ENCODE data around the gene SNRPE. TPM values are rescaled to one million over a fixed set of nuclear protein-coding genes. Genes with fewer than 3 reads are reported as not detected.
A peak's percentile ranks its signal among the peaks of the same experiment; 100 is the strongest.

The SNRPE gene
- total and polyA plus RNA-seq, 4 donors, result 12.9 to 128 (median 36.4) TPM

DNA sequence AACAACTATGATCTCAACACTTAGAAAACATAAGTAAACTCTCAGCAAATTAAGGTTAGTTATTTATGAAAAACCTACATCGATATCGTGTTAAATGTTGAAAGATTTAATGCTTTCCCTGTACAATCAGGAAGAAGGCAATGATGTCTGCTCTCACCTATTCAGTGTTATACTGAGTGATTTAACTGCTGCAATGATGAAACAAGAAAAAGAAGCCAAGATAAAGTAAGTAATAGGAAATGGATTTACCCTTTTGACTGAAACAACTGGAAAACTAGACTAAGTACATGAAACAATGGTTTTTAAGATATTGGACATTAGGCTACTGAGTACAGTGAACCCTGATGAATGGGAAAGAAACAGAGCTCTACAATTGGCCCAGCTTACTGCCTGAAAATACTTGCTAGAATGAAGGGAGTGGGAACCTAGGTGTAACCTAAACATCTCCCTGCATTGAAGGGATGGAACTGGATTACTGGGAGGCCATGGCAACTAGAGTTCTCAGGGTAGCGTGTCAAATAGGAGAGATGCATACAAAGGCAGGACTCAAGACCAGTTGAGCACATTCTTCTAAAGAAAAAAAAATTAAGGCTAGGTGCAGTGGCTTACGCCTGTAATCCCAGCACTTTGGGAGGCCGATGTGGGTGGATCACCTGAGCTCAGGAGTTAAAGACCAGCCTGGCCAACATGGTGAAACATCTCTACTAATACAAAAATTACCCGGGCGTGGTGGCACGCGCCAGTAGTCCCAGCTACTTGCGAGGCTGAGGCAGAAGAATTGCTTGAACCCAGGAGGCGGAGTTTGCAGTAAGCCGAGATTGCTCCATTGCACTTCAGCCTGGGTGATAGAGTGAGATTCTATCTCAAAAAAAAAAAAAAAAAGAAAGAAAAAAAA, 37.3 kb downstream of the SNRPE start:
- peaks cover 0 to 6% (median 2%) of the 10 kb centered on the region in 4 donors for H3K9me3 ChIP-seq (ENCODE audit: control insufficient read depth in 4 of 4, low read length in 3 of 4)
- 60% methylated on average over 12 of the region's 12 CpGs for WGBS
- H3K27ac ChIP-seq (ENCODE audit: low read depth in 1 of 2, low read length in 2 of 2), result peak overlapping the region in 1 of 2 donors; percentile 37
- no peak overlapping the region for H3K9ac ChIP-seq (ENCODE audit: low read depth in 1 of 2, low read length in 2 of 2)
- peaks cover 7 to 28% (median 23%) of the 10 kb centered on the region in 4 donors for H3K4me1 ChIP-seq (ENCODE audit: control insufficient read depth in 4 of 4, insufficient read depth in 4 of 4, low read length in 3 of 4)
- H3K4me3 ChIP-seq (ENCODE audit: low read depth in 1 of 3, low read length in 3 of 3), result no peak overlapping the region
- TF ChIP-seq FOXA1 (IDR thresholded peaks at IDR 0.05) (no peak), TAF1 (conservative IDR thresholded peaks at IDR 0.05) (no peak), RAD21 (IDR thresholded peaks at IDR 0.05) (no peak), FOXA2 (IDR thresholded peaks at IDR 0.05) (no peak), SP1 (IDR thresholded peaks at IDR 0.05) (no peak), GABPA (IDR thresholded peaks at IDR 0.05 in 1 of 2, conservative IDR thresholded peaks at IDR 0.05 in 1 of 2) (no peak), NR2F2 (IDR thresholded peaks at IDR 0.05) (no peak)
- TF ChIP-seq, protein P1, sequence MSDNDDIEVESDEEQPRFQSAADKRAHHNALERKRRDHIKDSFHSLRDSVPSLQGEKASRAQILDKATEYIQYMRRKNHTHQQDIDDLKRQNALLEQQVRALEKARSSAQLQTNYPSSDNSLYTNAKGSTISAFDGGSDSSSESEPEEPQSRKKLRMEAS (IDR thresholded peaks at IDR 0.05), result no peak
- H3K27me3 ChIP-seq (ENCODE audit: control insufficient read depth in 4 of 4, insufficient read depth in 4 of 4, low read length in 3 of 4), result no peaks in the 10 kb centered on the region
- DNase-seq (ENCODE audit: low spot score), result no peak
- no peaks in the 10 kb centered on the region for H3K36me3 ChIP-seq (ENCODE audit: control insufficient read depth in 4 of 4, insufficient read depth in 3 of 4, low read depth in 1 of 4, low read length in 3 of 4)

DNA sequence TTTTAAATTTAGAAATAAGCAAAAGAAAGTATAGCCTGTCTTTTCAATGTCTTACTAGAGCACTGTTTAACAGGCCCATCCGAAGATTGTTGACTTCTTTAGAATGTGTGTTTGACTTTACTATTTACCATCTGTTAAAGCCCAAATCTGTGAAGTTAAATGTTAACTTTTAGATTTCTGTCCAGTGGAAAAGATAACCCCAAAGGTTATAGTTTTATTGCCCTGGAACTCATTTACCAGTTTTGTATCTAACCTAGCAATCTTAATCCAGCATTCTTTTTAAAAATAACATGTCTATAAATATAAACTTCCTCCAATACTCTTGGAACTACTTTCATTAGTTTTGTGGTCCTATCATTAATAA, 37.9 kb downstream of the SNRPE start:
- Histone ChIP-seq H3K9me3 (ENCODE audit: control insufficient read depth in 4 of 4, low read length in 3 of 4) (peaks cover 0 to 4% (median 2%) of the 10 kb centered on the region in 4 donors), H3K36me3 (ENCODE audit: control insufficient read depth in 4 of 4, insufficient read depth in 3 of 4, low read depth in 1 of 4, low read length in 3 of 4) (no peaks in the 10 kb centered on the region), H3K9ac (ENCODE audit: low read depth in 1 of 2, low read length in 2 of 2) (no peak overlapping the region), H3K4me1 (ENCODE audit: control insufficient read depth in 4 of 4, insufficient read depth in 4 of 4, low read length in 3 of 4) (peaks cover 7 to 28% (median 23%) of the 10 kb centered on the region in 4 donors), H3K4me3 (ENCODE audit: low read depth in 1 of 3, low read length in 3 of 3) (no peak overlapping the region), H3K27me3 (ENCODE audit: control insufficient read depth in 4 of 4, insufficient read depth in 4 of 4, low read length in 3 of 4) (no peaks in the 10 kb centered on the region), H3K27ac (ENCODE audit: low read depth in 1 of 2, low read length in 2 of 2) (no peak overlapping the region)
- WGBS, result 15% methylated on average over 1 of the region's 1 CpG
- no peak for DNase-seq (ENCODE audit: low spot score)
- TF ChIP-seq NR2F2 (IDR thresholded peaks at IDR 0.05) (no peak), ZBTB33 (IDR thresholded peaks at IDR 0.05) (no peak), GABPA (IDR thresholded peaks at IDR 0.05 in 1 of 2, conservative IDR thresholded peaks at IDR 0.05 in 1 of 2) (no peak), JUND (IDR thresholded peaks at IDR 0.05) (peak in 1 of 2 donors; percentile 41), RXRA (IDR thresholded peaks at IDR 0.05) (peak; percentile 27 to 64), EGR1 (IDR thresholded peaks at IDR 0.05; ENCODE audit: low read depth in 2 of 2) (no peak), HNF4G (IDR thresholded peaks at IDR 0.05) (no peak), FOXA2 (IDR thresholded peaks at IDR 0.05) (peak; percentile 47), TAF1 (conservative IDR thresholded peaks at IDR 0.05) (no peak), HNF4A (conservative IDR thresholded peaks at IDR 0.05) (peak; percentile 64 to 73), RAD21 (IDR thresholded peaks at IDR 0.05) (no peak), SP1 (IDR thresholded peaks at IDR 0.05) (peak; percentile 25), YY1 (IDR thresholded peaks at IDR 0.05) (peak; percentile 32), FOXA1 (IDR thresholded peaks at IDR 0.05) (no peak)
- TF ChIP-seq, protein P2, sequence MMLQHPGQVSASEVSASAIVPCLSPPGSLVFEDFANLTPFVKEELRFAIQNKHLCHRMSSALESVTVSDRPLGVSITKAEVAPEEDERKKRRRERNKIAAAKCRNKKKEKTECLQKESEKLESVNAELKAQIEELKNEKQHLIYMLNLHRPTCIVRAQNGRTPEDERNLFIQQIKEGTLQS (IDR thresholded peaks at IDR 0.05), result no peak
- TF ChIP-seq, protein P3, sequence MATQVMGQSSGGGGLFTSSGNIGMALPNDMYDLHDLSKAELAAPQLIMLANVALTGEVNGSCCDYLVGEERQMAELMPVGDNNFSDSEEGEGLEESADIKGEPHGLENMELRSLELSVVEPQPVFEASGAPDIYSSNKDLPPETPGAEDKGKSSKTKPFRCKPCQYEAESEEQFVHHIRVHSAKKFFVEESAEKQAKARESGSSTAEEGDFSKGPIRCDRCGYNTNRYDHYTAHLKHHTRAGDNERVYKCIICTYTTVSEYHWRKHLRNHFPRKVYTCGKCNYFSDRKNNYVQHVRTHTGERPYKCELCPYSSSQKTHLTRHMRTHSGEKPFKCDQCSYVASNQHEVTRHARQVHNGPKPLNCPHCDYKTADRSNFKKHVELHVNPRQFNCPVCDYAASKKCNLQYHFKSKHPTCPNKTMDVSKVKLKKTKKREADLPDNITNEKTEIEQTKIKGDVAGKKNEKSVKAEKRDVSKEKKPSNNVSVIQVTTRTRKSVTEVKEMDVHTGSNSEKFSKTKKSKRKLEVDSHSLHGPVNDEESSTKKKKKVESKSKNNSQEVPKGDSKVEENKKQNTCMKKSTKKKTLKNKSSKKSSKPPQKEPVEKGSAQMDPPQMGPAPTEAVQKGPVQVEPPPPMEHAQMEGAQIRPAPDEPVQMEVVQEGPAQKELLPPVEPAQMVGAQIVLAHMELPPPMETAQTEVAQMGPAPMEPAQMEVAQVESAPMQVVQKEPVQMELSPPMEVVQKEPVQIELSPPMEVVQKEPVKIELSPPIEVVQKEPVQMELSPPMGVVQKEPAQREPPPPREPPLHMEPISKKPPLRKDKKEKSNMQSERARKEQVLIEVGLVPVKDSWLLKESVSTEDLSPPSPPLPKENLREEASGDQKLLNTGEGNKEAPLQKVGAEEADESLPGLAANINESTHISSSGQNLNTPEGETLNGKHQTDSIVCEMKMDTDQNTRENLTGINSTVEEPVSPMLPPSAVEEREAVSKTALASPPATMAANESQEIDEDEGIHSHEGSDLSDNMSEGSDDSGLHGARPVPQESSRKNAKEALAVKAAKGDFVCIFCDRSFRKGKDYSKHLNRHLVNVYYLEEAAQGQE (IDR thresholded peaks at IDR 0.05), result no peak
- TF ChIP-seq, protein P4, sequence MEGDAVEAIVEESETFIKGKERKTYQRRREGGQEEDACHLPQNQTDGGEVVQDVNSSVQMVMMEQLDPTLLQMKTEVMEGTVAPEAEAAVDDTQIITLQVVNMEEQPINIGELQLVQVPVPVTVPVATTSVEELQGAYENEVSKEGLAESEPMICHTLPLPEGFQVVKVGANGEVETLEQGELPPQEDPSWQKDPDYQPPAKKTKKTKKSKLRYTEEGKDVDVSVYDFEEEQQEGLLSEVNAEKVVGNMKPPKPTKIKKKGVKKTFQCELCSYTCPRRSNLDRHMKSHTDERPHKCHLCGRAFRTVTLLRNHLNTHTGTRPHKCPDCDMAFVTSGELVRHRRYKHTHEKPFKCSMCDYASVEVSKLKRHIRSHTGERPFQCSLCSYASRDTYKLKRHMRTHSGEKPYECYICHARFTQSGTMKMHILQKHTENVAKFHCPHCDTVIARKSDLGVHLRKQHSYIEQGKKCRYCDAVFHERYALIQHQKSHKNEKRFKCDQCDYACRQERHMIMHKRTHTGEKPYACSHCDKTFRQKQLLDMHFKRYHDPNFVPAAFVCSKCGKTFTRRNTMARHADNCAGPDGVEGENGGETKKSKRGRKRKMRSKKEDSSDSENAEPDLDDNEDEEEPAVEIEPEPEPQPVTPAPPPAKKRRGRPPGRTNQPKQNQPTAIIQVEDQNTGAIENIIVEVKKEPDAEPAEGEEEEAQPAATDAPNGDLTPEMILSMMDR (IDR thresholded peaks at IDR 0.05; ENCODE audit: low read depth, low read length, missing input control), result no peak
- TF ChIP-seq, protein P1 (IDR thresholded peaks at IDR 0.05), result no peak
